ENCODE data around the gene TMED6. TPM values are rescaled to one million over a fixed set of nuclear protein-coding genes. Genes with fewer than 3 reads are reported as not detected.

The TMED6 gene
- total RNA-seq, 1 donor from 2014 or later, result not detected

DNA sequence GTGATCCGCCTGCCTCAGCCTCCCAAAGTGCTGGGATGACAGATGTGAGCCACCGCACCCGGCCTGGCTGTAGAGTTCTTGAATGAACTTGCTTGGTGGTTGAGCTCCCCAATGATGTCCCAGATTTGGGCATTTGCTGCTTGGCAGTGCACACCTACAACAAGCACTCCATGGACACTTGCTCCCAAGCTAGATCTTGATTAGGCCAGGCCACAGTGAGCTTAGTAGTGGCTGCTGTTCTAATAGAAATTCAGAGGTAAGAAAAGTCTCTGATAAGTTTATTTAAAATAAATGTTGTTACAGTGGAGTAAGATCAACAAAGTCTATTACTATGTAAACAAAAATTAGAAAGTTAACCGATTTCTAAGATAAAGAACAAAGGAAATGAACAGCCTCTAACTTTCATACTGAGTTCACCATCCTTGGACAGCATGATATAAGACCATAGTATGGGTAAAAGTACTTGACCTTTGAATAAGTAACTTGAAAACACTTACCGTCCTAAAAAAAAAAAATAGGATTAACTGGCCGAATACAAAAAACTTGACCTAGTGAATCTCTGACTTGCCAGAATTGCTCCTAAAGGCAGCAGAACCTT, 951 bp downstream of the TMED6 start:
- no peak for DNase-seq

DNA sequence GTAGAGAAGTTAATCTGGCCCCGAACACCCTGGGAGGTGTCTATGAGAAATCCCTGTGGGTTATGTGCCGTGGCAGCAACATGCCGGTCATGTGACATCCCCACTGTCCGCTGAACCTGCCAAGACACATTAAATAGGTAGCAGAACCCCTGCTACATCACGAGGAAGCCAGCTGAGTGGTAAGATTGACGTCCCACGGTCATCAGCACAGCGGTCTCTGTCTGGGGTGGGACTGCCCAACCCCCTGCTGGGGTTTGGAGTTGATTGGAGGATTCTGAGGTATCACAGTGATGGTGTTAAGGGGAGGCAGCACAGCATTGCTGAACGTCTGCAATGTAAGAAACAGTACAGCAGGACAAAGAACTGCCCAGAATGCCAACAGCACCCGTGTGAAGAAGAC, 2.0 kb downstream of the TMED6 start:
- DNase-seq, result no peak

DNA sequence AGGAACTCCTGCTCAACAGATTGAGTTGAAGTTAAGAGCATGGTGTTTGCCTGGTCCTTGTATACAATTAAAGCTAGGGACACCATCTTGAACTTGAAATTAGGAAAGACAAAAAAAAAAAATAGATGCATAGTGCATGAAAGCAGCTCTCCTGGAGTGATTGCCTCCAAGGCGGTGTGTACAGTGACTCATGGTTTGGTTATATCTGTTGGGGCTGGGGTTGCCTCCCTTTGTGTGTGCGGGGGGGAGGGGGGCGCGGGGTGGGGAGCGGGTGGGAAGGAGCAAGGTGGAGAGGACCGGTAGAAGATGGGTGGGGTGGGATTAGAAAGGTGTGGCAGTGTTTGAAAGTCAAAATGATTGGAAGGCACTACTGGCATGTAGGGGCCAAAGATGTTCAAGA, 3.4 kb downstream of the TMED6 start:
- no peak for DNase-seq

DNA sequence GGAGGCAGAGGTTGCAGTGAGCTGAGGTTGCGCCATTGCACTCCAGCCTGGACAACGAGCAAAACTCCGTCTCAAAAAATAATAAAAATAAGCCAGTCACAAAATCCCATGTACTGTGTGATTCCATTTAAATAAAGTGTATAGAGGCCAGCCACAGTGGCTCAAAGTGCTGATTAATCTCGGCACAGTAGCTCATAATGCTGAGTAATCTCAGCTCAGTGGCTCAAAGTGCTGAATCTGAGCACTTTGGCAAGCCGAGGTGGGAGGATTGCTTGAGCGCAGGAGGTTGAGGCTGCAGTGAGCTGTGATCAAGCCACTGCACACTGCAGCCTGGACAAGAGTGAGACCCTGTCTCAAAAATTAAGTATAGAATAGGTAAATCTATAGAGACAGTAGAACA, 4.9 kb downstream of the TMED6 start:
- no peak for DNase-seq

DNA sequence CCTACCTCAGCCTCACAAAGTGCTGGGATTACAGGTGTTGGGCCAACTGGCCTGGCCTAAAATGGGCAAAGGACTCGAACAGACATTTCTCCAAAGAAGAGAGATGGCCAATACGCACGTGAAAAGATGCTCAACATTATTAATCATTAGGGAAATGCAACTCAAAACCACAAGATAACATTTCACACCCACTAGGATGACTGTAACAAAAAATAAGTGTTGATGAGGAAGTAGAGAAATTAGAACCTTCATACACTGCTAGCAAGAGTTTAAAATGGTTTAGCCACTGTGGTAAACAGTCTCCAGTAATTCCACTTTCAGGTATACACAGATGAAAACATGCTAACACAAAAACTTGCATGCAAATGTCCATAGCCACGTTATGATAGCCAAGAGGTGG, 5.7 kb downstream of the TMED6 start:
- no peak for DNase-seq

DNA sequence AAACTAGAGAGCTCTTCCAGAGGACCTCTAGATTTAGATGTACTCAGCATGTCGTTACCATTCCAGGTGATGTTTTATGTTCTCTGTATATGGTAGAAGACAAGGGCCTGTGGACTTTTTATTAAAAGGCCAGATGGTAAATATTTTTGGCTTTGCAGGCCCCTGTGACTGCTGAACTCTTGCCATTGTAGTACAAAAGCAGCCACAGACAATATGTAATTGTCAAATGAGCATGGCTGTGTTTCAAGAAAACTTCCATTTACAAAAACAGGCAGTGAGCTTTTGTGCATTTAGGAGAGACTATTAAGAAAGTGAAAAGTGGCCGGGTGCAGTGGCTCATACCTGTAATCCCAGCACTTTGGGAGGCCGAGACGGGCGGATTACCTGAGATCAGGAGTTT, 7.4 kb downstream of the TMED6 start:
- DNase-seq, result no peak

DNA sequence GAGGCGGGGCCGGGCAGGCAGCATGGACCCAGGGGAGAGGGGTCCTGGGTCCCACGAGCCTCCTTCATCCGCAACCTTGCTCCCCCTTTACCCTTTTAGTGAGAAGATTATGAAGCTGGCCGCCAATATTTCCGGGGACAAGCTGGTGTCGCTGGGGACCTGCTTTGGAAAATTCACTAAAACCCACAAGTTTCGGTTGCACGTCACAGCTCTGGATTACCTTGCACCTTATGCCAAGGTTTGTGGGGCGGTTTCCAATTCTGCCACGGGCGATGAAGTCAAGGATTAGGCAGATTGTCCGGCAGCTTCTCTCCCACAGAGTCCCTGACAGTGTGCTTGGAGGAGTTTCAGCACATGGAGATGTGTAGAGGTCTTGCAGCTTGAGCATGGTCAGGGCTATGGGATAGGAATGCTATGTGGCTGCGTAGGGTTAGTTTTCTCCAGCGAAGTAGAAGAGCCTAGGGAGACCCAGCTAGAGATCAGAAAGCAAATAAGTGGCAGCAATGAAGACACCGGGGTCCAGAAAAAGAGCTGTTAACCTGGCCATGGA, 11.4 kb downstream of the TMED6 start:
- DNase-seq, result no peak

DNA sequence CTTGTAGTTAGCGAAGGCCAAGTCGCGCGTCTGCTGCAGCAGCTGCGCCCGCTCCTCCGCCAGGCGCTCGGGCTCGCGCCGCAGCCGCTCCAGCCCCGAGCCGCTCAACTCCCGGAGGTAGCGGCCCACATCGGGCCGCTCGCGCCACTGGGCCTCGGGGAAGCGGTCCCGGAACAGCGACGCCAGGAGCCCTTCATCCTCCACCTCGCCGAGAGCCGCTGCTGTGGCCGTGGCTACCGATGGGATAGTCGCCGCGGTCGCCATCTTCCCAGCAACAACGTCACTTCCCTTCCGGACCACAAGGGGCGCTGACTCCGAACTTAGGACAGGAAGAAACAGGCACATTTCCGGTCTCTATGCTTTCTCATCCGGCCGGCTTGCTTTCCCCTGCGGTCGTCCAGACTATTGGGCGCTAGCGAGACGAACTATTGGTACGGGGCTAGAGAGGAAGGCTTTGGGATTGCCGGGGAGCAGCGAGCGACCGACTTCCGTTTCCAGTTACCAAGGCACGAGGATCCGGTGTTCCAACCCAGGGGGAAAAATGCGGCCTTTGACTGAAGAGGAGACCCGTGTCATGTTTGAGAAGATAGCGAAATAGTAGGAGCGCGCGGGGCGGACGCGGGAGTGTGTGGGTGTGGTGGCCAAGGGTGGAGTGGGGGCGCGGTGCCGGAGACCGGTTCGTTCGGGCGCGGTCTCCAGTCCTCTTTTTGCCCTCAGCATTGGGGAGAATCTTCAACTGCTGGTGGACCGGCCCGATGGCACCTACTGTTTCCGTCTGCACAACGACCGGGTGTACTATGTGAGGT, 12.1 kb downstream of the TMED6 start, which contains the start of the genes COG8 and NIP7:
Gene COG8, minus strand, starts transcription at position 276 of the 806 bp plus-strand sequence. Its CDS starts 12 bp downstream, at position 264.
Gene NIP7, plus strand, starts transcription at position 484 of the 806 bp plus-strand sequence. Its CDS starts 58 bp downstream, at position 542.
- peak; percentile 99 for DNase-seq

DNA sequence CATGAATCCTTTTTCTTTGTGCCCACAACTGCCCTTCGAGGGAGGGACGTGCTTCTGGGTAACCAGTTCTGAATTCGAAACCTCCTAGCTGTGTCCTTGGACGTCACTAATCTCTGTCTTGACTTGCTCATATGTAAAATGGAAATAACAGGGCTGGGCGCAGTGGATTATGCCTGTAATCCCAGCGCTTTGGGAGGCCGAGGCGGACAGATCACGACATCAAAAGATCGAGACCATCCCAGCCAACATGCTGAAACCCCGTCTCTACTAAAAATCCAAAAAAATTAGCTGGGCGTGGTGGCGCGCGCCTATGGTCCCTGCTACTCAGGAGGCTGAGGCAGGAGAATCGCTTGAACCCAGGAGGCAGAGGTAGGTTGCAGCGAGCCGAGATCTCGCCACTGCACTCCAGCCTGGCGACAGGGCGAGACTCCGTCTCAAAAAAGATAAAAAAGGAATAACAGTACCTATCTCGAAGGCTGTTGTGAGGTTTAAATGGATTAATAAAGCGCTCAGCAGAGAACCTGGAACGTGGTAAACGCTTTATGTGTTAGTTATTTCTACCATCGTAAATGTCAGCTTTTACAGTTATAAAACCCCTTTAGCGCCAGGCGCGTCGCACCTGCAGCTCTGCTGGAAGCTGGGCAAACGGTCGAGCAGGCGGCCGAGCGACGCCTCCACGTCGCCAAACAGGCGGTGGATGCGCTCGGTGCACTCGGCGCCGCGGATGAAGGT, 12.9 kb downstream of the TMED6 start:
- no peak for DNase-seq

DNA sequence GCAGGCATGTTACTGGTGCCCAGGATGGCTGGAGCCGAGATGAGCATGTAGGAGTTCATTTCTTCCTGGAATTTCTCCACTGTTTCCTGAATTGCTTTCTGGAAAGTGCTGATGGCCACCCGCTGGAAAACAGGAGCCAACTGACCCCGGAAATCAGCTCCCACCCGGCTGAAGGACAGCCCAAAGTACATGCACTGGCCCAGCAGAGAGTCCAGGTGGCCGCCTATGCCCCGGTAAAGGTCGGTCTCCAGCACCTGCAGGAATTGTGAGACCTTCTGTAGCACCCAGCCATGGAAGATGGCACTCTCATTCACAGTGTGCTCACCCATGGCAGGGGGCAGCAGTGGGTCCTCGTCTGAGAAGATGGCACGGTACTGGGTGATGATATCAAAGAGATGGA, 16.9 kb downstream of the TMED6 start:
- DNase-seq, result no peak

DNA sequence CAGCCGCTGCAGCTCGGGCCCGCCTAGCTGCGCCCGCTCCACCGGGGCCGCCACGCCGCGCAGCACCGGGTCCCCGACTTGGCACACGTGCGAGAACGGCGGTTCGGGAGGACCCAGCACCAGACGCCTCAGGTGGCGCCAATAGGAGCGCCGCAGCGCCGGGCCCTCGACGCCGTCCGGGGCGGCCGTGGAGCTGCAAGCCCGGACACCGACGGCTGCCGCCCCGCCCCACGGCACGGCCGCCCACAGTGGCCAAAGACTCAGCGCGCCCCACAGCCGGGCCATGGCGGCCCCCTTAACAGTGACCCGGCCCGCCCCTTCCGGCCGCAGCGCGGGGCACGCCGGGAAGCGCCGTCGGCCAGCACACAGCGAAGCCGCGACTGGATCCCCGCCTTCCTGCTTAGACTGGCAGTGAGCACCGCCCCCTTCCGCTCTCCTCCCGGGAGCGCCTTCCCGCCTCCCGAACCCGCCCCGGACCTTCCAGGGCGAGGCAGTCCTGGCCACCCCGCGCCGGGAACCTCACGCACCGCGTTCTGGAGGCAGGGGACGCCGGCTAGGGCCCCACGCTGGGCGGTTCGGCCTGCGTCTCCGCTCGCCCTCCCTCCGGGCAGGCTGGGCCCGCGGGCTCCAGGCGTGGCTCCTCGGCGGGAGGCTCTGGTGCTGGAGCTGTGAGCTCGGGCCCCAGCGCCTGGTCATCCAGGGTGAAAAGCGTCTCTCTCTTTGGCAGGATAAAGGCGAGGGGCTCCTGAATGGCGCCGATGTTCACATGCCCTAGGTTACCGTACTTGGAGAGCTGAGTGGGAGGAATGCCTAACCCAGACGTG, 21.1 kb downstream of the TMED6 start, which contains the start of gene PDF:
Gene PDF, minus strand, starts transcription at position 303 of the 824 bp plus-strand sequence. Its CDS starts 18 bp downstream, at position 285.
- peak; percentile 88 for DNase-seq

DNA sequence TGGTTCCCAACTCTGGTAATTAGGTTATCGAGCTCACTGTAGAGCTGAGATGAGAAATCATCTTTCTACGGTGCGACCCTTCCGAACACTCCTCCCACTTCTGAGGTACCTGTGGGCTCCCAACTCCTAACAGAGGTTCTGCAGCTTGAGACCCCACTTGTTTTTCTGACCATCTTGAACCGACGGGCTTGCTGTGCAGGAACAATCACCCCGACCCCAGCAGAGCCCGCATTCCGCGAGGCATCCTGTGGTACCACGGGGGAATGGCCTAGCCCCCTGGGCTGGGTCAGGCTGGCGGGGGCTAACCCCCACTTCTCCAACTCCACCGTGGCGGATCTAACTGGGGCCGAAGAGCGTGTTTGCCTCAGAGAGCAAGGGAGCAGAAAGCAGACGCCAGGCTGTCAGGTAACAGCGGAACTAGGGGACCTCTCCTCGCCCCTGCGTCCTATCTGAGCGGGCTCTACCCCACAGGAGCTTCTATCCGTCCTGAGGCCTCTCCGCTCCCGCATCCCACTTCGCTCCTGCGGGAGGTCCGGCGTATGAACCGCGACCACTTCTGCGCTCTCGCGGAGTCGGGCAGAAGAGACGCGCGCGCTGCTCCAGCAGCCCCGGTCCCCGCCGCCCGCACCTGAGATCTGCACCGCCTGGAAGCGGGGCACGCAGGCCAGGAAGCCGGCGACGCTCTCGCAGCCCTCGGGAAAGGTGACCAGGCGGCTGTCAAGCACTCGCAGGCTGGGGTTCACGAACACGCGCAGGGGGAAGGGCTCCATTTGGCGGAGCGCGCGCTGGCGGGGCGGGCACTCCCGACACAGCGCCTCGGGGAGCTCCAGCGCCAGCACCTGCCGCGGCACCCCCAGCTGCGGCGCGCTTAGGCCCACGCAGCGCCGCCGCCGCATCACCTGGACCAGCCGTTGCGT, 22.0 kb downstream of the TMED6 start:
- DNase-seq, result no peak

DNA sequence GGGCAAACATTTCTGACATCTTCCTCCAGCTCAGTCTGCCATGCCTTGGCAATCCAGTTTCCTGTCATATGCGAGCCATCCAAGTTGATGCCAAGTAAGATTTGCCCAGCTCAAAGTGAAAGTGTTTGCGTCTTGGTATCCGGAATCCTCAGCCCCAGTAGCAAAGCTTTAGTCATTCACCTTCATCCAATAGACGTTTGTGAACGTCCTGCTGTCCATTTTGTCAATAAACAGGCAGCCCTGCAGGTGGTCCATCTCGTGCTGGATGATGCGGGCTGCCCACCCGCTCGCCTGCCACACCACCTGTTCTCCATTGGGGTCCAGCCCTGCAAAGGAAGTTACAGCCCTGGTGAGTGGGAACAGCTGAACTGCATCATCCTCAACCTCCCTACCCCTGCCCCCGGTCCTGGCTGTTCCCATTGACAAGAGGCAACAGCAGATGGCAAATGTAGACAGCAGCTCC, 22.7 kb downstream of the TMED6 start:
- DNase-seq, result no peak

DNA sequence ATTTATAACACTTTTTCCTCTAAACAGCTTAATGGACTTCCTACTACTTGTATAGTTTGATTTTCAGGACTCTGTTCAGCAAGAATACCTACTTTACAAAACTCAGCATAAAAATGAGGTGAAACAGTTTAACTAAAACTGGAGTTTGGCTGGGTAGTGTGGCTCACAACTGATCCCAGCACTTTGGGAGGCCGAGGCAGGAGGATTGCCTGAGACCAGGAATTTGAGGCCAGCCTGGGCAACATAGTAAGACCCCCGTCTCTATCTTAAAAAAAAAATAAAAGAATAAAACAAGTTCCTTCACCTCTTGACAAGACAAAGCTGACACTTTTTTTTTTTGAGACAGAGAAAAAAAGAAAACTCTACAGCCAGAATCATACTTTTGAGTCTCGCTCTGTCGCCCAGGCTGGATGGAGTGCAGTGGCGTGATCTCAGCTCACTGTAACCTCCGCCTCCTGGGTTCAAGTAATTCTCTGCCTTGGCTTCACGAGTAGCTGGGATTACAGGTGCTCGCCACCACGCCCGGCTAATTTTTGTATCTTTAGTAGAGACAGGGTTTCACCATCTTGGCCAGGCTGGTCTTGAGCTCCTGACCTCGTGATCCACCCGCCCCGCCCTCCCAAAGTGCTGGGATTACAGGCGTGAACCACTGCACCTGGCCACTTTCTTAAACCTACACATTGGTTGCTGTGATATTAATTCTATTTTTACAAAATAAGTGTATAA, 23.8 kb downstream of the TMED6 start:
- no peak for DNase-seq

DNA sequence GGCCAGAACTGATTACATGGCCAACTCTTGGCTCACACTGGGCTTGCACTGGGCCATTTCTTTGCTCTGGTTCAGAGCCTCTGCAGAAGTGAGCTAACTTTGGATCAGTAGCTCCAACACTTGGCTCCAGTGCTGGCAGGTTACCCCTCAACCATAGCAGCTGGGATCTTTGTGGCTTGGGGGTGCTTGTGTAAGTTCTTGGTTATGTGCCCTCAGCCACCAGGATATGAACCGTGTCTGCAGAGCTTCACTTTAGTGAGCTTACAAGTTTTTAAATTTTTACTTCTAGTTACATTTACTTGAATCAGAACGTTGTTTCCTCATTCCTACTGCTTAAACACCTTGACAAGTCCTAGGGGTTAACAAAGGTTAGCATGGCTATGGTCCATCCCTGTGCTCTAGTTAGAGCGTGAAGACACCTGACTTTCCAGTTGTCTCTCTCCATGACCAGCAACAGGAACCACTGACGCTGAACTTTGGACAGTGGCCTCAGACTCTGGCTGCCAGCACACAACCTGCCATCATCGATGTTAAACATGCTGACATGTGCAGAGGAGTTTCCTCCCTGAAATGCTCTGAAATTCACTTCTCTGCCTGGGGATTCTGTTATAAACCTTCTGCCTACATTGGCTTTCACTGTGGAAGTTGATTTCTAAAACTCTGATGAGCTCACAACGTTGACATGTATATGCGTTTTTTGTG, 25.3 kb downstream of the TMED6 start:
- no peak for DNase-seq

DNA sequence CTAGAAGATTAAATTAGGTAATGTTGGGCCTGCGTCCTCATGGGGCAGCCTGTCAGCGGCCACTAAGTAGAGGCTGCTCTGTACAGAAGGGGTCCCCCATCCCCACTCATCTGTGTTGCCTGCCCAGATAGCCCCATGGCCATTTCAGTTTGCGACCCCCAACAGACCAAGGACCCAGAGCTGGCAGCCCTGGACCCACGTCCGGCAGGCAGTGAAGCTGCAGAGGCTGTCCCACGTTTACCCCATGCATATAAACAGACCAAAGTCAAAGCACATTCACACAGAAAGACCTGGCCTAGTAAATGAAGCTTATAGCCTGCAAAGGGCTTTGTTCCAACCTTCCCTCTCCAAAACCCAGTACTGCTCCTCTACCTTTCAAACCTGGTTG, 25.8 kb downstream of the TMED6 start:
- DNase-seq, result no peak

DNA sequence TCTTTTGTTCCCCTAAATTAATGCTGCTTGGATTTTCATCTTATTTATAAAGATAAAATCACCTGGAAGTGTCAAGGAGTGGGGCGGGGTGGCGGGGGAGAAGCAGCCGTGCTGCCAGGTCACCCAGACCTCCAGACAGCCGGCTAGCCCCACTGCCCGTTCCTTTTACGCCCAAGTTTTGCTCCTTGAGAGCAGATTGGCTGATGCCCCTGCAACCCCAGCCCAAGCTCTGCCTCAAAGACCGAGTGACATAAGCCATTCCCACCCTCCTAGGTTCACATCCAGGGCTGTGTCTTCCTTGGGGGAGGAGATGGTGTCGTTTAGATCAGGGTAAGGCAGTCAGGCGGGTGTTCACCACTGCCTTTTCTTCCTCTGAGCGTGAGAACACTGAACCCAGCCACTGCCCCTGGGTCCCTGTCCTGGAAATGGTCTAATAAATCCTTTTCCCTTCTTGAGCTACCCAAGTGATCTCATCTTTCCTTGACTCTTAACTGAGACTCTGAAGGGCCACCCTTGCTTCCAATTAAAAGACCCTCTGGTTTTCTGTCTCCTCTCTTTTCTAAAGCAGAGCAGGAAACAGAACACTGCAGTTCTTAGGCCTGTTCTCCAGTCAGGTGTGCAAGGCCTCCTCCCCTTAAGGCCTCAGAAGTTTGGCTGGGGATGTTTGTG, 26.9 kb downstream of the TMED6 start:
- no peak for DNase-seq

DNA sequence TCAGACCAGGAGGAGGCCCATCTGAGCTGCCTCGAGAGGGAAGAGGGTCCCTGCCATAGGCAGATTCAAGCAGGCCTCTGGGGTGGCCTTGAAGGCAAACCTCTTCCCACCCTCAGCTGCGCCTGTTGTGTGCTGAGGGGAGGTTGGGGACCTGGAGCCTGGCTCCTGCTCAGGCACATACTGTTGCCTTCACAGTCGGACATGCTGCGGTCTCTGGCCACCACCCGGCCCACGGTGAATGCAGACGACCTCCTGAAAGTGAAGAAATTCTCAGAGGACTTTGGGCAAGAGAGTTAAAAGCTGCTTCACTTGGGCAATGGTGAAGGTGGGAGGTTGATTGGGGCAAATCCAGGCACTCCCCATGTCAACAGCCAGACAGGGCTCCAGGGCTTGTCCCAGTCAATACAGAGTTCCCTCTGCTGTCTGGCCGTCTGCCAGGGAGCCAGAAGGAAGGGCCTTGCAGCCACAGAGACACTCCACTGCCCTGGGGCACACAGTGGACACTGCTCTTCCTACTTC, 27.5 kb downstream of the TMED6 start:
- DNase-seq, result no peak
